NAMALWA (cell line): Measurements from ENCODE around the gene KRT85.
A peak's percentile ranks its signal among the peaks of the same experiment; 100 is the strongest.
"Not testable (repeated sequence)": the region's sequence is repeated elsewhere in the genome, so short reads cannot be mapped to it uniquely, and the experiment has no call there.

Source experiments
- DNase-seq: peaks from one replicate; pipeline ENCODE4 v3.0.0-alpha.2; 2015; ENCODE audit warnings: low spot score

Gene KRT85

GRCh38 chr12:52366738-52367485, at the start of gene KRT85:
KRT85 (minus strand) TSS chr12:52367481; CDS start chr12:52367405, 76 bp downstream.
- DNase-seq, result no peak

- DNase-seq, result no peak
These were observed 49.5 kb upstream of the KRT85 start for GRCh38 chr12:52416795-52417194.

GRCh38 chr12:52415870-52416750, 48.8 kb upstream of the KRT85 start:
- DNase-seq, result no peak

GRCh38 chr12:52414936-52415335, 47.7 kb upstream of the KRT85 start:
- DNase-seq, result no peak

- peak; percentile 9 for DNase-seq
These were observed 46.6 kb upstream of the KRT85 start for GRCh38 chr12:52413782-52414345.

GRCh38 chr12:52413202-52413601, 45.9 kb upstream of the KRT85 start:
- DNase-seq, result no peak

GRCh38 chr12:52411815-52412214, 44.5 kb upstream of the KRT85 start:
- DNase-seq, result no peak

GRCh38 chr12:52410589-52411248, 43.4 kb upstream of the KRT85 start:
- not testable (repeated sequence) for DNase-seq

- no peak for DNase-seq
These were observed 40.6 kb upstream of the KRT85 start for GRCh38 chr12:52407918-52408317.

GRCh38 chr12:52405922-52406385, 38.7 kb upstream of the KRT85 start, which contains the start of gene KRT82:
KRT82 (minus strand) TSS chr12:52406335; CDS start chr12:52406277, 58 bp downstream.
- no peak for DNase-seq

- no peak for DNase-seq
These were observed 37.7 kb upstream of the KRT85 start for GRCh38 chr12:52404951-52405350.

- no peak for DNase-seq
These were observed 36.3 kb upstream of the KRT85 start for GRCh38 chr12:52403561-52403960.

- DNase-seq, result no peak
These were observed 35.7 kb upstream of the KRT85 start for GRCh38 chr12:52402873-52403540.

GRCh38 chr12:52402377-52402776, 35.1 kb upstream of the KRT85 start:
- DNase-seq, result no peak

- DNase-seq, result no peak
These were observed 34.6 kb upstream of the KRT85 start for GRCh38 chr12:52401926-52402325.

GRCh38 chr12:52401526-52401925, 34.2 kb upstream of the KRT85 start:
- no peak for DNase-seq

- no peak for DNase-seq
These were observed 33.6 kb upstream of the KRT85 start for GRCh38 chr12:52400906-52401305.

GRCh38 chr12:52399756-52400155, 32.5 kb upstream of the KRT85 start:
- no peak for DNase-seq

GRCh38 chr12:52398176-52398575, 30.9 kb upstream of the KRT85 start:
- peak; percentile 19 for DNase-seq

GRCh38 chr12:52396656-52397055, 29.4 kb upstream of the KRT85 start:
- no peak for DNase-seq

- peak; percentile 20 for DNase-seq
These were observed 28.6 kb upstream of the KRT85 start for GRCh38 chr12:52395761-52396434.
